IMR-90 (cell line): ENCODE measurements around the gene BEND3. TPM values are rescaled to one million over a fixed set of nuclear protein-coding genes. Genes with fewer than 3 reads are reported as not detected.

Experiments
- ATAC-seq: fragments of 200-7000 bp; cut with Tn5 transposase; 2 replicates; pipeline ENCODE4 v1.9.1; 2020; ENCODE audit warnings: low read depth, mild to moderate bottlenecking, moderate library complexity
- BruUV-seq: library from RNA; stranded (reverse); fragments of 400-500 nt; replicated peaks from 2 replicates; lab custom pipeline; 2021; lab: Mats Ljungman, UMichigan
- CTCF ChIA-PET: fragments of 300-600 bp; formaldehyde crosslinking; extraction: SDS; loops from one replicate; lab custom pipeline; 2021; ENCODE audit warnings: antibody characterized with exemption; lab: Yijun Ruan, JAX
- POLR2A ChIA-PET: fragments of 300-600 bp; sonication (Branson Sonifier 250); formaldehyde crosslinking; loops from one replicate; lab custom pipeline; 2022; ENCODE audit warnings: antibody characterized with exemption; ENCODE audit not compliant: unreplicated experiment; lab: Charles Lee
- DNase-seq: peaks from one replicate; pipeline ENCODE4 v3.0.0; 2013
- H2AFZ ChIP-seq: replicated peaks from 2 replicates; pipeline ENCODE3; 2013; ENCODE audit warnings: low read length, mild to moderate bottlenecking; ENCODE audit not compliant: poor library complexity
- H2AK5ac ChIP-seq: 2 replicates; pipeline ENCODE4 v1.6.1; 2013; ENCODE audit warnings: low read depth, low read length, inconsistent platforms
- H2AK9ac ChIP-seq: replicated peaks from 2 replicates; pipeline ENCODE3; 2013; ENCODE audit warnings: mild to moderate bottlenecking, low read depth, low read length, moderate library complexity; ENCODE audit not compliant: poor library complexity
- H2BK120ac ChIP-seq: 2 replicates; pipeline ENCODE4 v1.6.1; 2013; ENCODE audit warnings: low read depth, low read length, inconsistent platforms
- H2BK15ac ChIP-seq: 3 replicates; pipeline ENCODE4 v1.6.1; 2013; ENCODE audit warnings: low read depth, low read length, inconsistent platforms
- H2BK20ac ChIP-seq: 2 replicates; pipeline ENCODE4 v1.6.1; 2013; ENCODE audit warnings: low read depth, mild to moderate bottlenecking, inconsistent platforms, low read length, moderate library complexity
- H2BK5ac ChIP-seq: 2 replicates; pipeline ENCODE4 v1.6.1; 2013; ENCODE audit warnings: mild to moderate bottlenecking, low read depth, low read length, inconsistent platforms; ENCODE audit not compliant: poor library complexity, severe bottlenecking
- H3K14ac ChIP-seq: replicated peaks from 2 replicates; pipeline ENCODE4 v1.6.1; 2013; ENCODE audit warnings: low read depth, low read length, inconsistent platforms
- H3K18ac ChIP-seq: 2 replicates; pipeline ENCODE4 v1.6.1; 2013; ENCODE audit warnings: low read depth, low read length, control low read depth
- H3K23ac ChIP-seq: 2 replicates; pipeline ENCODE4 v1.6.1; 2013; ENCODE audit warnings: low read depth, low read length, inconsistent platforms
- H3K27ac ChIP-seq: 2 replicates; pipeline ENCODE4 v1.5.1; 2013; ENCODE audit warnings: mild to moderate bottlenecking, control low read depth, low read length; ENCODE audit not compliant: insufficient read depth
- H3K27me3 ChIP-seq: 2 replicates; pipeline ENCODE4 v1.6.1; 2013; ENCODE audit warnings: low read length; ENCODE audit not compliant: control insufficient read depth, insufficient read depth
- H3K36me3 ChIP-seq: 2 replicates; pipeline ENCODE4 v1.6.1; 2013; ENCODE audit warnings: low read length, mixed read lengths; ENCODE audit not compliant: control insufficient read depth, insufficient read depth
- H3K4ac ChIP-seq: 2 replicates; pipeline ENCODE4 v1.6.1; 2013; ENCODE audit warnings: low read depth, low read length, inconsistent platforms
- H3K4me1 ChIP-seq: 2 replicates; pipeline ENCODE4 v1.6.1; 2013; ENCODE audit warnings: low read length, mixed read lengths; ENCODE audit not compliant: control insufficient read depth, insufficient read depth
- H3K4me2 ChIP-seq: 2 replicates; pipeline ENCODE4 v1.6.1; 2013; ENCODE audit warnings: low read depth, mild to moderate bottlenecking, control low read depth, low read length, moderate library complexity
- H3K4me3 ChIP-seq: 2 replicates; pipeline ENCODE4 v1.5.1; 2013; ENCODE audit warnings: low read depth, mild to moderate bottlenecking, control low read depth, low read length, moderate library complexity; ENCODE audit not compliant: insufficient read depth
- H3K56ac ChIP-seq: 2 replicates; pipeline ENCODE4 v1.6.1; 2013; ENCODE audit warnings: low read length, inconsistent platforms; ENCODE audit not compliant: insufficient read depth; ENCODE audit errors: extremely low read depth
- H3K79me1 ChIP-seq, 2 experiments: 2 replicates each; pipeline ENCODE4 v1.6.1; 2013; ENCODE audit warnings: low read length in 2 of 2, inconsistent platforms in 1 of 2, low read depth in 1 of 2
- H3K9ac ChIP-seq: 2 replicates; pipeline ENCODE4 v1.6.1; 2013; ENCODE audit warnings: low read depth, low read length, control low read depth
- H3K9me1 ChIP-seq: 2 replicates; pipeline ENCODE4 v1.6.1; 2013; ENCODE audit warnings: low read length, inconsistent platforms; ENCODE audit not compliant: insufficient read depth
- H3K9me3 ChIP-seq: 2 replicates; pipeline ENCODE4 v1.6.1; 2013; ENCODE audit warnings: low read length; ENCODE audit not compliant: control insufficient read depth, insufficient read depth
- H4K20me1 ChIP-seq: 2 replicates; pipeline ENCODE4 v1.6.1; 2013; ENCODE audit warnings: low read length, inconsistent platforms; ENCODE audit not compliant: insufficient read depth
- H4K5ac ChIP-seq: 2 replicates; pipeline ENCODE4 v1.6.1; 2013; ENCODE audit warnings: mild to moderate bottlenecking, low read depth, low read length, control low read depth
- H4K8ac ChIP-seq, 2 experiments: 2 replicates each; pipeline ENCODE4 v1.6.1; 2013; ENCODE audit warnings: low read depth in 2 of 2, low read length in 2 of 2, control low read depth in 1 of 2, inconsistent platforms in 1 of 2
- H4K91ac ChIP-seq: 2 replicates; pipeline ENCODE4 v1.6.1; 2013; ENCODE audit warnings: low read depth, low read length, inconsistent platforms; ENCODE audit not compliant: insufficient read depth
- FOS ChIP-seq: fragments of 150-350 bp; IDR thresholded peaks from 2 replicates; pipeline ENCODE4 v1.6.1; 2016; ENCODE audit warnings: low read depth, low read length
- MXI1 ChIP-seq: IDR thresholded peaks from 2 replicates; pipeline ENCODE4 v1.6.1; 2012; ENCODE audit warnings: low read depth, mild to moderate bottlenecking, low read length, moderate library complexity, borderline replicate concordance
- POLR2A ChIP-seq: IDR thresholded peaks from 2 replicates; pipeline ENCODE4 v1.6.1; 2012; ENCODE audit warnings: mild to moderate bottlenecking, low read depth, low read length
- RAD21 ChIP-seq: IDR thresholded peaks from 2 replicates; pipeline ENCODE4 v1.6.1; 2012; ENCODE audit warnings: low read length, improper control_type of control experiment
- dilution Hi-C: fragments of 300-500 bp; cut with HindIII; formaldehyde crosslinking; loops from one replicate; pipeline ENCODE4 v1.14.3; 2018; ENCODE audit warnings: low sequenced_read_pairs; ENCODE audit not compliant: unreplicated experiment
- in situ Hi-C: fragments of 300-500 bp; cut with MboI; formaldehyde crosslinking; loops from 3 replicates; pipeline ENCODE4 v1.14.3; 2019; ENCODE audit warnings: low sequenced_read_pairs, inconsistent platforms, mixed read lengths
- intact Hi-C: fragments of 100-400 bp; cut with micrococcal nuclease; formaldehyde crosslinking; loops from 2 replicates; pipeline ENCODE4 v1.10.0; 2022
- polyA plus RNA-seq, 3 experiments: library from polyadenylated mRNA; depleted of rRNA; stranded (reverse); fragments of >200 nt; gene quantifications; 2 replicates each; pipeline ENCODE4 v1.2.3, GENCODE V29; 2012; ENCODE audit warnings: low replicate concordance in 1 of 3
- total RNA-seq: library from RNA; depleted of rRNA; stranded (reverse); fragments of >200 nt; gene quantifications from 2 replicates; pipeline ENCODE4 v1.2.3, GENCODE V29; 2012

The BEND3 gene
- total and polyA plus RNA-seq, 2 of the 4 experiments (the other 2 are of a cell fraction), result 1.2 to 1.8 TPM

GRCh38 chr6:107101211-107101610 is 14.1 kb downstream of the BEND3 start:
- peaks cover 6% of the 10 kb centered on the region; the same call in 1 of the 2 replicates for H3K9me1 ChIP-seq
- no peak overlapping the region for H3K23ac ChIP-seq
- no peak for ATAC-seq
- H3K18ac ChIP-seq, result no peak overlapping the region
- no peaks in the 10 kb centered on the region for H3K36me3 ChIP-seq
- BruUV-seq, result no TSS peak
- H2AK9ac ChIP-seq, result no peak overlapping the region
- H4K5ac ChIP-seq, result no peak overlapping the region
- no peaks in the 10 kb centered on the region for H3K79me1 ChIP-seq
- H2AFZ ChIP-seq, result no peak overlapping the region
- H2BK20ac ChIP-seq, result no peak overlapping the region
- no peak overlapping the region for H3K14ac ChIP-seq
- no peak overlapping the region for H2BK5ac ChIP-seq
- H3K4me3 ChIP-seq, result no peak overlapping the region
- no peak overlapping the region for H3K4ac ChIP-seq
- H4K8ac ChIP-seq, result no peak overlapping the region
- H3K56ac ChIP-seq, result no peak overlapping the region
- H3K4me1 ChIP-seq, result no peaks in the 10 kb centered on the region
- no peak overlapping the region for H3K4me2 ChIP-seq
- POLR2A ChIA-PET, result no interaction called here
- no peaks in the 10 kb centered on the region for H3K27me3 ChIP-seq
- dilution Hi-C loops (no loop called here), in situ Hi-C loops (no loop called here), intact Hi-C loops (no loop called here)
- no peak overlapping the region for H2BK120ac ChIP-seq
- H3K9ac ChIP-seq, result no peak overlapping the region
- no peaks in the 10 kb centered on the region for H3K9me3 ChIP-seq
- no peak overlapping the region for H4K91ac ChIP-seq
- TF ChIP-seq MXI1, result no peak
- no peak for TF ChIP-seq FOS
- no peak for TF ChIP-seq POLR2A
- no peak for TF ChIP-seq RAD21
- H2AK5ac ChIP-seq, result no peak overlapping the region
- H4K20me1 ChIP-seq, result no peaks in the 10 kb centered on the region
- H2BK15ac ChIP-seq, result no peak overlapping the region
- no peak for DNase-seq
- H3K27ac ChIP-seq, result no peak overlapping the region
- CTCF ChIA-PET, result no interaction called here
